Panc1 (cell line): ENCODE results near the gene LMLN. TPM values are rescaled to one million over a fixed set of nuclear protein-coding genes. Genes with fewer than 3 reads are reported as not detected.

Source experiments
- ATAC-seq: fragments of 200-7000 bp; cut with Tn5 transposase; 2 replicates; pipeline ENCODE4 v1.9.1; 2020; ENCODE audit warnings: mild to moderate bottlenecking, moderate library complexity
- BruUV-seq: library from RNA; stranded (reverse); fragments of 400-500 nt; replicated peaks from 2 replicates; lab custom pipeline; 2021; lab: Mats Ljungman, UMichigan
- CTCF ChIA-PET: fragments of 300-600 bp; sonication (Branson Sonifier 250); formaldehyde crosslinking; loops from one replicate; lab custom pipeline; 2022; ENCODE audit warnings: antibody characterized with exemption; lab: Charles Lee
- POLR2A ChIA-PET: fragments of 300-600 bp; sonication (Branson Sonifier 250); formaldehyde crosslinking; loops from one replicate; lab custom pipeline; 2022; ENCODE audit warnings: antibody characterized with exemption; lab: Charles Lee
- DNase-seq: peaks from one replicate; pipeline ENCODE4 v3.0.0-alpha.2; 2010; ENCODE audit warnings: low read depth, low spot score
- H3K27ac ChIP-seq: 2 replicates; pipeline ENCODE4 v1.5.1; 2011; ENCODE audit warnings: mild to moderate bottlenecking, low read length, inconsistent platforms
- H3K27me3 ChIP-seq: fragments of 200-500 bp; sonication (Bioruptor generic); 2 replicates; pipeline ENCODE4 v1.6.0; 2014; ENCODE audit warnings: low read length, inconsistent platforms; ENCODE audit not compliant: control insufficient read depth, insufficient read depth
- H3K36me3 ChIP-seq: fragments of 200-500 bp; sonication (Bioruptor generic); 2 replicates; pipeline ENCODE4 v1.5.1; 2014; ENCODE audit warnings: inconsistent platforms, mild to moderate bottlenecking, low read length, moderate library complexity; ENCODE audit not compliant: control insufficient read depth, insufficient read depth
- H3K4me1 ChIP-seq: 2 replicates; pipeline ENCODE4 v1.5.1; 2011; ENCODE audit warnings: inconsistent platforms, mild to moderate bottlenecking, low read length, moderate library complexity; ENCODE audit not compliant: control insufficient read depth, insufficient read depth
- H3K4me3 ChIP-seq, 2 experiments: 2 replicates each; pipeline ENCODE4 v1.5.1; 2011 to 2012; ENCODE audit warnings: low read depth in 2 of 2, low read length in 2 of 2, mild to moderate bottlenecking in 2 of 2, inconsistent platforms in 1 of 2, moderate library complexity in 1 of 2
- H3K9me3 ChIP-seq: fragments of 200-500 bp; sonication (Bioruptor generic); 2 replicates; pipeline ENCODE4 v1.5.1; 2014; ENCODE audit warnings: low read depth, mild to moderate bottlenecking, inconsistent platforms, low read length, moderate library complexity; ENCODE audit not compliant: control insufficient read depth, insufficient read depth
- POLR2AphosphoS5 ChIP-seq: IDR thresholded peaks from 2 replicates; pipeline ENCODE4 v1.6.1; 2012; ENCODE audit warnings: mild to moderate bottlenecking, low read depth, low read length, moderate library complexity
- SIN3A ChIP-seq: IDR thresholded peaks from 2 replicates; pipeline ENCODE4 v1.6.1; 2012; ENCODE audit warnings: low read depth, mild to moderate bottlenecking, low read length, moderate library complexity, borderline replicate concordance; ENCODE audit not compliant: insufficient read depth
- TCF7L2 ChIP-seq: IDR thresholded peaks from 2 replicates; pipeline ENCODE4 v1.6.1; 2011; ENCODE audit warnings: mild to moderate bottlenecking, low read depth, low read length, inconsistent platforms
- in situ Hi-C: cut with HindIII; loops from 2 replicates; pipeline ENCODE4 v1.10.0; 2016; ENCODE audit warnings: low sequenced_read_pairs, low pct_unique_long_range_greater_than_20kb
- intact Hi-C: fragments of 100-400 bp; cut with micrococcal nuclease; formaldehyde crosslinking; loops from one replicate; pipeline ENCODE4 v1.10.0; 2022; ENCODE audit not compliant: unreplicated experiment
- total RNA-seq: library from RNA; stranded (reverse); gene quantifications from one replicate; pipeline ENCODE4 v1.2.1, GENCODE V29; 2021; ENCODE audit not compliant: unreplicated experiment
- TF ChIP-seq, protein P1 (sequence below), 2 experiments: IDR thresholded peaks; 2 replicates each; pipeline ENCODE4 v1.6.1; 2011 to 2012; ENCODE audit warnings: low read depth in 2 of 2, control low read depth in 1 of 2, low read length in 1 of 2, mild to moderate bottlenecking in 1 of 2, moderate library complexity in 1 of 2; ENCODE audit not compliant: insufficient read depth in 1 of 2
- TF ChIP-seq, protein P2 (sequence below): fragments of 450-650 bp; IDR thresholded peaks from 2 replicates; pipeline ENCODE4 v1.5.1; 2017; ENCODE audit warnings: mild to moderate bottlenecking

Gene LMLN
- total RNA-seq, 1 experiment from 2014 or later: 21.8 TPM

DNA sequence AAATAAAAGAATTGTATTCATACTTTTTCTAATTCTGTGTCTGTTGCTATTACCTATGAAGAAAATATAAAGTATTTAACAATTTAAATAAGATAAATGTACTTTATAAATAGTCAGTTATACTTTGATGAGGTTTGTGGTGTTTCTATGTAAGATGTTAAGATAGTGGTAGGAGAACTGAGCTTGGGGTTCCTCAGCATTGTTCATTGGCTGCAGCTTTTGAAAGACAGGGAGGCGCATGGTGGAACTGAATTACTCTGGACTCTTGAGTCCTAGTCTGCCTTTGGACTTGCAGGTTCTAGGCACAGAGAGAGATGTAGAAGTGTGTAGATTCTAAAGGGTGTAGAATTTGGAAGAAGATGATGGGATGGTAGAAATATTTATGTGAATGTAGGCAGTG lies 23.1 kb downstream of the LMLN start:
- ChIA-PET POLR2A (no interaction called here), CTCF (no interaction called here)
- DNase-seq (no peak), ATAC-seq (no peak)
- in situ Hi-C loops (no loop called here), intact Hi-C loops (no loop called here)
- H3K9me3 ChIP-seq: no peaks in the 10 kb centered on the region
- H3K27me3 ChIP-seq: no peaks in the 10 kb centered on the region
- H3K27ac ChIP-seq: no peak overlapping the region
- no peaks in the 10 kb centered on the region for H3K4me1 ChIP-seq
- TF ChIP-seq TCF7L2 (no peak), SIN3A (no peak), POLR2AphosphoS5 (no peak)
- TF ChIP-seq, protein P1, sequence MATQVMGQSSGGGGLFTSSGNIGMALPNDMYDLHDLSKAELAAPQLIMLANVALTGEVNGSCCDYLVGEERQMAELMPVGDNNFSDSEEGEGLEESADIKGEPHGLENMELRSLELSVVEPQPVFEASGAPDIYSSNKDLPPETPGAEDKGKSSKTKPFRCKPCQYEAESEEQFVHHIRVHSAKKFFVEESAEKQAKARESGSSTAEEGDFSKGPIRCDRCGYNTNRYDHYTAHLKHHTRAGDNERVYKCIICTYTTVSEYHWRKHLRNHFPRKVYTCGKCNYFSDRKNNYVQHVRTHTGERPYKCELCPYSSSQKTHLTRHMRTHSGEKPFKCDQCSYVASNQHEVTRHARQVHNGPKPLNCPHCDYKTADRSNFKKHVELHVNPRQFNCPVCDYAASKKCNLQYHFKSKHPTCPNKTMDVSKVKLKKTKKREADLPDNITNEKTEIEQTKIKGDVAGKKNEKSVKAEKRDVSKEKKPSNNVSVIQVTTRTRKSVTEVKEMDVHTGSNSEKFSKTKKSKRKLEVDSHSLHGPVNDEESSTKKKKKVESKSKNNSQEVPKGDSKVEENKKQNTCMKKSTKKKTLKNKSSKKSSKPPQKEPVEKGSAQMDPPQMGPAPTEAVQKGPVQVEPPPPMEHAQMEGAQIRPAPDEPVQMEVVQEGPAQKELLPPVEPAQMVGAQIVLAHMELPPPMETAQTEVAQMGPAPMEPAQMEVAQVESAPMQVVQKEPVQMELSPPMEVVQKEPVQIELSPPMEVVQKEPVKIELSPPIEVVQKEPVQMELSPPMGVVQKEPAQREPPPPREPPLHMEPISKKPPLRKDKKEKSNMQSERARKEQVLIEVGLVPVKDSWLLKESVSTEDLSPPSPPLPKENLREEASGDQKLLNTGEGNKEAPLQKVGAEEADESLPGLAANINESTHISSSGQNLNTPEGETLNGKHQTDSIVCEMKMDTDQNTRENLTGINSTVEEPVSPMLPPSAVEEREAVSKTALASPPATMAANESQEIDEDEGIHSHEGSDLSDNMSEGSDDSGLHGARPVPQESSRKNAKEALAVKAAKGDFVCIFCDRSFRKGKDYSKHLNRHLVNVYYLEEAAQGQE (IDR thresholded peaks at IDR 0.05; ENCODE audit: insufficient read depth in 1 of 2, low read depth in 2 of 2, low read length in 1 of 2): no peak
- TF ChIP-seq, protein P2, sequence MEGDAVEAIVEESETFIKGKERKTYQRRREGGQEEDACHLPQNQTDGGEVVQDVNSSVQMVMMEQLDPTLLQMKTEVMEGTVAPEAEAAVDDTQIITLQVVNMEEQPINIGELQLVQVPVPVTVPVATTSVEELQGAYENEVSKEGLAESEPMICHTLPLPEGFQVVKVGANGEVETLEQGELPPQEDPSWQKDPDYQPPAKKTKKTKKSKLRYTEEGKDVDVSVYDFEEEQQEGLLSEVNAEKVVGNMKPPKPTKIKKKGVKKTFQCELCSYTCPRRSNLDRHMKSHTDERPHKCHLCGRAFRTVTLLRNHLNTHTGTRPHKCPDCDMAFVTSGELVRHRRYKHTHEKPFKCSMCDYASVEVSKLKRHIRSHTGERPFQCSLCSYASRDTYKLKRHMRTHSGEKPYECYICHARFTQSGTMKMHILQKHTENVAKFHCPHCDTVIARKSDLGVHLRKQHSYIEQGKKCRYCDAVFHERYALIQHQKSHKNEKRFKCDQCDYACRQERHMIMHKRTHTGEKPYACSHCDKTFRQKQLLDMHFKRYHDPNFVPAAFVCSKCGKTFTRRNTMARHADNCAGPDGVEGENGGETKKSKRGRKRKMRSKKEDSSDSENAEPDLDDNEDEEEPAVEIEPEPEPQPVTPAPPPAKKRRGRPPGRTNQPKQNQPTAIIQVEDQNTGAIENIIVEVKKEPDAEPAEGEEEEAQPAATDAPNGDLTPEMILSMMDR: no peak
- H3K4me3 ChIP-seq: no peak overlapping the region
- H3K36me3 ChIP-seq: no peaks in the 10 kb centered on the region
- no TSS peak for BruUV-seq

DNA sequence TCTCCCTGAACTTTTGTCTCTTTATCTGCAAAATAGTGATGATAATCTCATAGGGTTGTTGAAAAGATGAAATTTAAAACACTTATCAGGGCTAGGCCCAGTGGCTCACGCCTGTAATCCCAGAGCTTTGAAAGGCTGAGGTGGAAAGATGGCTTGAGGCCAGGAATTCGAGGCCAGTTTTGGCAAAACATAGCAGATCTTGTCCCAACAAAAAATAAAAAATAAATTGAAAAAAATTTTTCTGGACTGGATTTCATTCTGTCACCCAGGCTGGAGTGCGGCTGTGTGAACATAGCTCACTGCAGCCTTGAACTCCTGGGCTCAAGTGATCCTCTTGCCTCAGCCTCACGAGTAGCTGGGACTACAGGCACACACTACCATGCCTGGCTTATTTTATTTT lies 29.6 kb downstream of the LMLN start:
- no peaks in the 10 kb centered on the region for H3K36me3 ChIP-seq
- no TSS peak for BruUV-seq
- no peaks in the 10 kb centered on the region for H3K9me3 ChIP-seq
- intact Hi-C loops (no loop called here), in situ Hi-C loops (no loop called here)
- ATAC-seq (no peak), DNase-seq (no peak)
- no peak overlapping the region for H3K27ac ChIP-seq
- POLR2A ChIA-PET: no interaction called here
- no peak overlapping the region for H3K4me3 ChIP-seq
- H3K27me3 ChIP-seq: no peaks in the 10 kb centered on the region
- CTCF ChIA-PET: no interaction called here
- H3K4me1 ChIP-seq: no peaks in the 10 kb centered on the region
- TF ChIP-seq SIN3A: no peak
- TF ChIP-seq, protein P1 (IDR thresholded peaks at IDR 0.05; ENCODE audit: insufficient read depth in 1 of 2, low read depth in 2 of 2, low read length in 1 of 2): no peak
- TF ChIP-seq POLR2AphosphoS5: no peak
- TF ChIP-seq, protein P2: no peak
- no peak for TF ChIP-seq TCF7L2
